Caco-2 (cell line): ENCODE data around the gene PPARA. TPM values are rescaled to one million over a fixed set of nuclear protein-coding genes. Genes with fewer than 3 reads are reported as not detected.

Source experiments
- BruUV-seq: library from RNA; stranded (reverse); fragments of 400-500 nt; replicated peaks from 2 replicates; lab custom pipeline; 2021; lab: Mats Ljungman, UMichigan
- CTCF ChIA-PET: fragments of 300-600 bp; sonication (Branson Sonifier 250); formaldehyde crosslinking; loops from one replicate; lab custom pipeline; 2022; ENCODE audit warnings: antibody characterized with exemption; lab: Charles Lee
- POLR2A ChIA-PET: fragments of 300-600 bp; sonication (Branson Sonifier 250); formaldehyde crosslinking; loops from one replicate; lab custom pipeline; 2022; ENCODE audit warnings: antibody characterized with exemption; lab: Charles Lee
- DNase-seq, 2 experiments: peaks; one replicate each; pipeline versions ENCODE4 v3.0.0 to v3.0.0-alpha.2; 2020 to 2022
- H3K27me3 ChIP-seq: replicated peaks from 2 replicates; pipeline ENCODE4 v1.6.0; 2011; ENCODE audit warnings: low read length; ENCODE audit not compliant: control insufficient read depth, insufficient read depth
- H3K36me3 ChIP-seq: 2 replicates; pipeline ENCODE4 v1.5.1; 2011; ENCODE audit warnings: low read length; ENCODE audit not compliant: control insufficient read depth, insufficient read depth
- H3K4me1 ChIP-seq: fragments of 250-450 bp; sonication (Bioruptor Pico); 2 replicates; pipeline ENCODE4 v1.5.1; 2020; ENCODE audit warnings: mild to moderate bottlenecking
- H3K4me3 ChIP-seq: 2 replicates; pipeline ENCODE4 v1.5.1; 2011; ENCODE audit warnings: low read depth, mild to moderate bottlenecking, control low read depth, low read length
- H3K9me3 ChIP-seq: fragments of 250-450 bp; sonication (Bioruptor Pico); 2 replicates; pipeline ENCODE4 v1.5.1; 2020; ENCODE audit warnings: mild to moderate bottlenecking, moderate library complexity
- H3K27ac Mint-ChIP-seq: one replicate; pipeline ENCODE4 v1.8.0; 2022; ENCODE audit warnings: mixed read lengths; ENCODE audit not compliant: unreplicated experiment
- H3K27me3 Mint-ChIP-seq: one replicate; pipeline ENCODE4 v1.8.0; 2022; ENCODE audit warnings: mixed read lengths; ENCODE audit not compliant: insufficient read depth, unreplicated experiment
- H3K36me3 Mint-ChIP-seq: one replicate; pipeline ENCODE4 v1.8.0; 2022; ENCODE audit warnings: mild to moderate bottlenecking, mixed read lengths; ENCODE audit not compliant: insufficient read depth, unreplicated experiment
- H3K4me1 Mint-ChIP-seq: one replicate; pipeline ENCODE4 v1.8.0; 2022; ENCODE audit warnings: low read depth, mixed read lengths; ENCODE audit not compliant: unreplicated experiment
- H3K4me3 Mint-ChIP-seq: one replicate; pipeline ENCODE4 v1.8.0; 2022; ENCODE audit warnings: mild to moderate bottlenecking, moderate library complexity, mixed read lengths; ENCODE audit not compliant: unreplicated experiment
- H3K9me3 Mint-ChIP-seq: one replicate; pipeline ENCODE4 v1.8.0; 2022; ENCODE audit warnings: mixed read lengths; ENCODE audit not compliant: unreplicated experiment
- intact Hi-C: fragments of 100-400 bp; cut with micrococcal nuclease; formaldehyde crosslinking; loops from one replicate; pipeline ENCODE4 v1.10.0; 2022; ENCODE audit not compliant: unreplicated experiment
- total RNA-seq: library from RNA; stranded (reverse); gene quantifications from 2 replicates; pipeline ENCODE4 v1.2.3, GENCODE V29; 2022
- TF ChIP-seq, protein P1 (sequence below), 2 experiments: fragments of 200-600 bp in 1 of 2; IDR thresholded peaks; 1 replicate in 1 of 2; 2 replicates in 1 of 2; pipeline versions ENCODE4 v1.5.1 to v1.8.0; 2011 to 2022; ENCODE audit warnings: antibody characterized with exemption in 1 of 2, control low read depth in 1 of 2, inconsistent platforms in 1 of 2, low read depth in 1 of 2, low read length in 1 of 2, mild to moderate bottlenecking in 1 of 2, moderate library complexity in 1 of 2; ENCODE audit not compliant: insufficient read depth in 1 of 2, severe bottlenecking in 1 of 2, unreplicated experiment in 1 of 2

The PPARA gene
- total RNA-seq, 1 experiment from 2014 or later, result 13.4 TPM

GRCh38 chr22:46237453-46238124 is 87.3 kb downstream of the PPARA start:
- H3K36me3 Mint-ChIP-seq, result no peaks in the 10 kb centered on the region
- no peak for DNase-seq
- H3K4me3 ChIP-seq, result no peak overlapping the region
- peaks cover 10% of the 10 kb centered on the region; the same call in 1 of the 2 replicates for H3K4me1 ChIP-seq
- no peaks in the 10 kb centered on the region for H3K9me3 Mint-ChIP-seq
- no peaks in the 10 kb centered on the region for H3K27me3 Mint-ChIP-seq
- no peaks in the 10 kb centered on the region for H3K4me1 Mint-ChIP-seq
- no peaks in the 10 kb centered on the region for H3K36me3 ChIP-seq
- no peaks in the 10 kb centered on the region for H3K9me3 ChIP-seq
- H3K27me3 ChIP-seq, result no peaks in the 10 kb centered on the region
- POLR2A ChIA-PET, result no interaction called here
- H3K4me3 Mint-ChIP-seq, result no peak overlapping the region
- CTCF ChIA-PET, result interaction anchor here (0.5 kb wide), 1 partner anchor 77 kb away, joined by 3 read pairs; no protein-coding TSS in a partner anchor
- no TSS peak for BruUV-seq
- intact Hi-C loops, result no loop called here
- H3K27ac Mint-ChIP-seq, result no peak overlapping the region
- TF ChIP-seq, protein P1, sequence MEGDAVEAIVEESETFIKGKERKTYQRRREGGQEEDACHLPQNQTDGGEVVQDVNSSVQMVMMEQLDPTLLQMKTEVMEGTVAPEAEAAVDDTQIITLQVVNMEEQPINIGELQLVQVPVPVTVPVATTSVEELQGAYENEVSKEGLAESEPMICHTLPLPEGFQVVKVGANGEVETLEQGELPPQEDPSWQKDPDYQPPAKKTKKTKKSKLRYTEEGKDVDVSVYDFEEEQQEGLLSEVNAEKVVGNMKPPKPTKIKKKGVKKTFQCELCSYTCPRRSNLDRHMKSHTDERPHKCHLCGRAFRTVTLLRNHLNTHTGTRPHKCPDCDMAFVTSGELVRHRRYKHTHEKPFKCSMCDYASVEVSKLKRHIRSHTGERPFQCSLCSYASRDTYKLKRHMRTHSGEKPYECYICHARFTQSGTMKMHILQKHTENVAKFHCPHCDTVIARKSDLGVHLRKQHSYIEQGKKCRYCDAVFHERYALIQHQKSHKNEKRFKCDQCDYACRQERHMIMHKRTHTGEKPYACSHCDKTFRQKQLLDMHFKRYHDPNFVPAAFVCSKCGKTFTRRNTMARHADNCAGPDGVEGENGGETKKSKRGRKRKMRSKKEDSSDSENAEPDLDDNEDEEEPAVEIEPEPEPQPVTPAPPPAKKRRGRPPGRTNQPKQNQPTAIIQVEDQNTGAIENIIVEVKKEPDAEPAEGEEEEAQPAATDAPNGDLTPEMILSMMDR (IDR thresholded peaks at IDR 0.05; ENCODE audit: insufficient read depth in 1 of 2, low read depth in 1 of 2, low read length in 1 of 2, severe bottlenecking in 1 of 2, unreplicated experiment in 1 of 2), result no peak

GRCh38 chr22:46238541-46238940 is 88.2 kb downstream of the PPARA start:
- no TSS peak for BruUV-seq
- Histone ChIP-seq H3K9me3 (no peaks in the 10 kb centered on the region), H3K36me3 (no peaks in the 10 kb centered on the region), H3K27me3 (no peaks in the 10 kb centered on the region), H3K4me1 (peaks cover 10% of the 10 kb centered on the region; the same call in 1 of the 2 replicates), H3K4me3 (no peak overlapping the region)
- TF ChIP-seq, protein P1 (IDR thresholded peaks at IDR 0.05; ENCODE audit: insufficient read depth in 1 of 2, low read depth in 1 of 2, low read length in 1 of 2, severe bottlenecking in 1 of 2, unreplicated experiment in 1 of 2), result no peak
- H3K27me3 Mint-ChIP-seq, result no peaks in the 10 kb centered on the region
- no peaks in the 10 kb centered on the region for H3K9me3 Mint-ChIP-seq
- DNase-seq, result no peak
- no peak overlapping the region for H3K4me3 Mint-ChIP-seq
- H3K36me3 Mint-ChIP-seq, result no peaks in the 10 kb centered on the region
- POLR2A ChIA-PET, result no interaction called here
- H3K4me1 Mint-ChIP-seq, result no peaks in the 10 kb centered on the region
- intact Hi-C loops, result no loop called here
- CTCF ChIA-PET, result interaction anchor here (0.5 kb wide), 1 partner anchor 78 kb away, joined by 3 read pairs; no protein-coding TSS in a partner anchor
- no peak overlapping the region for H3K27ac Mint-ChIP-seq

GRCh38 chr22:46239261-46240048 is 89.1 kb downstream of the PPARA start:
- no peaks in the 10 kb centered on the region for H3K36me3 Mint-ChIP-seq

More at GRCh38 chr22:46239261-46240048, 89.1 kb downstream of the PPARA start:
- Mint-ChIP-seq H3K9me3 (no peaks in the 10 kb centered on the region), H3K27ac (no peak overlapping the region), H3K4me3 (no peak overlapping the region), H3K27me3 (no peaks in the 10 kb centered on the region), H3K4me1 (no peaks in the 10 kb centered on the region)
- Histone ChIP-seq H3K4me3 (no peak overlapping the region), H3K9me3 (no peaks in the 10 kb centered on the region), H3K27me3 (no peaks in the 10 kb centered on the region), H3K36me3 (no peaks in the 10 kb centered on the region), H3K4me1 (peaks cover 10% of the 10 kb centered on the region; the same call in 1 of the 2 replicates)
- intact Hi-C loops, result no loop called here
- TF ChIP-seq, protein P1 (IDR thresholded peaks at IDR 0.05; ENCODE audit: insufficient read depth in 1 of 2, low read depth in 1 of 2, low read length in 1 of 2, severe bottlenecking in 1 of 2, unreplicated experiment in 1 of 2), result no peak
- no TSS peak for BruUV-seq
- ChIA-PET POLR2A (no interaction called here), CTCF (no interaction called here)
- no peak for DNase-seq
